GM12864 (cell line): ENCODE measurements around the gene GABPB1.

Experiments used
- DNase-seq: peaks from one replicate; pipeline ENCODE4 v3.0.0-alpha.2; 2011; ENCODE audit warnings: low read depth
- H3K4me3 ChIP-seq: 2 replicates; pipeline ENCODE4 v1.5.1; 2011; ENCODE audit warnings: mild to moderate bottlenecking, low read depth, low read length, control low read depth
- TF ChIP-seq, protein P1 (sequence below): IDR thresholded peaks from 2 replicates; pipeline ENCODE4 v1.5.1; 2011; ENCODE audit warnings: low read depth, mild to moderate bottlenecking, moderate library complexity, low read length, control low read depth, inconsistent platforms; ENCODE audit errors: missing control alignments

GABPB1 gene

DNA sequence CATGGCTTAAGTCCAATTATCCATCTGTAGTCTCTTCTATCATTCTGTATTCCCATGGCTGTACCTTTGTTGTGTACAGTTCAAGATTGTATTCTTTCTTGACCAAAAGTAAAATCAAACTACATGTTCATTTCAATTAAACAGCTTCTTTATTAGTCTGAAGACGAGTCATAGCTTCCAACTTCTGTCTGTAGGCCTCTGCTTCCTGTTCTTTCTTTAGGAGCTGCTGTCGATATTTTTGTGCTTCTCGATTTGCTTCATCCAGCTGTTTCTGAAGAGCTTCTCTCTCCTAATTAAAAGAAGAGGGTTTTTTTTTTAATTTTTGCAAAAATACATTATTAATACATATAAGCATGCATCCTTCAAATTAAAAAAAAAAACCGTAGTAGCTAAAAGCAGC, 76.5 kb downstream of the GABPB1 start:
- H3K4me3 ChIP-seq, result no peak overlapping the region
- TF ChIP-seq, protein P1, sequence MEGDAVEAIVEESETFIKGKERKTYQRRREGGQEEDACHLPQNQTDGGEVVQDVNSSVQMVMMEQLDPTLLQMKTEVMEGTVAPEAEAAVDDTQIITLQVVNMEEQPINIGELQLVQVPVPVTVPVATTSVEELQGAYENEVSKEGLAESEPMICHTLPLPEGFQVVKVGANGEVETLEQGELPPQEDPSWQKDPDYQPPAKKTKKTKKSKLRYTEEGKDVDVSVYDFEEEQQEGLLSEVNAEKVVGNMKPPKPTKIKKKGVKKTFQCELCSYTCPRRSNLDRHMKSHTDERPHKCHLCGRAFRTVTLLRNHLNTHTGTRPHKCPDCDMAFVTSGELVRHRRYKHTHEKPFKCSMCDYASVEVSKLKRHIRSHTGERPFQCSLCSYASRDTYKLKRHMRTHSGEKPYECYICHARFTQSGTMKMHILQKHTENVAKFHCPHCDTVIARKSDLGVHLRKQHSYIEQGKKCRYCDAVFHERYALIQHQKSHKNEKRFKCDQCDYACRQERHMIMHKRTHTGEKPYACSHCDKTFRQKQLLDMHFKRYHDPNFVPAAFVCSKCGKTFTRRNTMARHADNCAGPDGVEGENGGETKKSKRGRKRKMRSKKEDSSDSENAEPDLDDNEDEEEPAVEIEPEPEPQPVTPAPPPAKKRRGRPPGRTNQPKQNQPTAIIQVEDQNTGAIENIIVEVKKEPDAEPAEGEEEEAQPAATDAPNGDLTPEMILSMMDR, result no peak
- no peak for DNase-seq

DNA sequence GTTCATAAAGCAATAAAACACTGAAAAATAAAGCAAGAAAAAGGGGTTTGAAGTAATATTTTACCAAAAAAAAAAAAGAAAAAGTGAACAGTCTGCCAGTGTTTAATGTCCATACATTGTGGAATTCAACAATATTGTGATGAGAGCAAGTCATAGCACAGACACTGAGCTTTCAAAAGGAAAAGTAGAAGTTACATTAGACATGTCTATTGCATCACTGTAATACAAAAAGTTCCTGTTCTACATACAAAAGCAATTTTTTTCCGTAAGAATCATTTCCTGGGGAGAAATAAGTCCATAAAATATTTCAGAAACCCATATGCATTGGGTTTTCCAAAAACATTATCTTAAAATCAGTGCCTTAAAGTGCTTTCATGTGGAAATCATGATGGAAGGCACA, 77.6 kb downstream of the GABPB1 start:
- no peak for DNase-seq
- H3K4me3 ChIP-seq, result no peak overlapping the region
- TF ChIP-seq, protein P1, result no peak

DNA sequence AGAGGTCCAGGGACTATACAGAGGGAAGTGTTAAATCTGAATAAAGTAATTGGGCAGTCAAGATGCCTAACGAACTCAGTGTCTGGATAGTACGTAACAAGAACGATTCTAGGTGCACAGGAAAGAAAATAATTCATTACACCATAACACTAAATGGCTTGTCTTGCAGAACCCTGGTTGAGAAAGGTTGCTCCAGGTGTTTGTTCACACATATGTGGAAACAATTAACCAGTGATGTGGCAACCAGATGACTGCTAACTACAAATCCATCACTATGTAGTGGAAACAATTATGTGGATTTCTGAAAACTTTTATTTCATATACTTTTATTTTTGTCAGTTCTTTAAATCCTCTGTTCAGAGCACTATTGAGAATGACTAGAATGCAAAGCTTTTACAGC, 79.1 kb downstream of the GABPB1 start:
- TF ChIP-seq, protein P1, result no peak
- no peak for DNase-seq
- no peak overlapping the region for H3K4me3 ChIP-seq

DNA sequence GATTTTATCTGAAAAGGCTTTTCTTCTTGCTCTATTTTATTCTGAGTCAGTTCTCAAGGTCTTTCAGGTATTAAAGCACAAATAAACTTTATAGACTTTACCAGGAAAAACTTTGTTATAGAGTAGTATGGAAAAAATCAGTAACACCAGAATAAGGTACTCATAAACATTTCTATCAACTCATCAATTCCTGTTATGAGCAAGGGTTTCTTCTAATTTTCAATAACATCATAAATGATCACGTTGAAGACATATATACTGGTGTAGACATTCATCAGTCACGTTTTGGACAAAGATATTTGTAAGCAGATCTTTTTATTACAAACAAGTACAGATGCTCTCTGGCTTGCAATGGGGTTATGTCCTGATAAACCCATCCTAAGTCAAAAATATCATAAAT, 79.9 kb downstream of the GABPB1 start:
- TF ChIP-seq, protein P1, result no peak
- H3K4me3 ChIP-seq, result no peak overlapping the region
- DNase-seq, result no peak

DNA sequence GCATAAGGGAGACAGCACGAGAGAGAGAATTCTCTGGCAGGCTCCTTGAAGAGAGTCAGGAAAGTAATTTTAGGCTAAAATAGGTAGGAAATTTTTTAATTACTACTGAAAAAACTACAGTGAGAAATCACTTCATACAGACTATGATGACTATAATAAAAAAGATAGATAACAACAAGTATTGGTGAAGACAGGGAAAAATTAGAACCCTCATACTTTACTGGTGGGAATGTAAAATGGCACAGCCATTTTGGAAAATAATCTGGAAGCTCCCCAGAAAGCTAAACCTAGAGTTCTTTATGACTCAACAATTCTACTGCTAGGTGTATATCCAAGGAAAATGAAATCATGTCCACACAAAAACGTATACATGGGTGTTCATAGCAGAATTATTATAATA, 87.4 kb downstream of the GABPB1 start:
- TF ChIP-seq, protein P1, result no peak
- H3K4me3 ChIP-seq, result no peak overlapping the region
- no peak for DNase-seq

DNA sequence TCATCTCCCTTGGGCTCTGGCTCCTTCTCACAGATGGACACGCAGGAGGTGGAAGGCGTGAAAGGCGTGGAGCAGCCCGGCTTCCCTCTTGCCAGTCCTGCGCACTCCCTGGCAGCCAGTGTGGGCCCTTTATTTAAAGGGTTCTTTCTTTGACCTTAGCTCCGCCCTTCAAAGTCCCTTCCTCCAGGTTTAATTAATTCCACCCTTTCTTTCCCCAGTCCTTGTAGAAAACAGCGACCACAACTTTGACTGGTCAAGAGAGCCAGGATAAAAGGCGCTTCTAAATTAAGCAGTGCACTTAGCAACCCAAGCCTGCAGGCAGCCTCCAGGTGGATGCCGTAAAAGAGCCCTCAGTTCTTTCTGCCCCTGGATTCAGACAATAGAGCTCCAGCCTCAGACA, 89.4 kb downstream of the GABPB1 start, which contains the start of gene HDC:
Gene HDC (minus strand): TSS at position 107 of the 400 bp plus-strand sequence. CDS start 103 bp downstream, at position 4.
- no peak within 1 kb of the TSS for H3K4me3 ChIP-seq
- DNase-seq, result no peak
- TF ChIP-seq, protein P1, result no peak

DNA sequence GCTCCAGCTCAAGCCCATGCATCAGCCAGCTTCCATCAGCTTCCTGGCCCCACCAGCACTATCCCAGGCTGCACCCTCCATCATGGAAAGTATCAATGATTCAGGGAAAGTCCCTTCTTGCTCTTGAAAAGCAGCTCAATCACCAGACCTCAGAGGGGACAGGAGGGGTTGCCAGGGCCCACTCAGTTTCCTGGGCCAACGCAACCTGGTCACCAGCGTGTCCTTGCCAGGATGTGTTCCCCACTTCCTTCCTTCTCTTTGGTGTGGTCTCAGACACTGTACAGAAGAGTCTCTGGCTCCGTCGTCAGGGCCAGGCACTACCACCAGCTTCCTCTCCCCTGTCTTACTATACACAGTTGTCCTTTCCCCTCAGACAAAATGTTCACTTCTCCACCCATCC, 92.5 kb downstream of the GABPB1 start:
- TF ChIP-seq, protein P1, result no peak
- DNase-seq, result no peak

More for the DNA sequence above, 92.5 kb downstream of the GABPB1 start:
- H3K4me3 ChIP-seq, result no peak overlapping the region
